Tibial artery (tissue), 4 donors: ENCODE measurements around the gene TRPV4.

ENCODE experiments used
- DNase-seq, 2 donors: peaks; one replicate each; pipeline ENCODE4 v3.0.0-alpha.2; 2019
- H3K27ac ChIP-seq, 2 donors: fragments of 200-600 bp; sonication (generic) in 1 of 2; 1 replicate in 1 of 2; 2 replicates in 1 of 2; pipeline ENCODE4 v1.5.1; 2018 to 2019; ENCODE audit warnings: mild to moderate bottlenecking in 1 of 2
- H3K27me3 ChIP-seq, 2 donors: fragments of 200-600 bp; sonication (generic) in 1 of 2; one replicate each; pipeline versions ENCODE4 v1.5.1 to v1.6.0; 2016 to 2019
- H3K36me3 ChIP-seq, 3 donors: fragments of 200-600 bp; sonication (generic) in 2 of 3; one replicate each; pipeline ENCODE4 v1.5.1; 2016 to 2019; ENCODE audit warnings: mild to moderate bottlenecking in 2 of 3
- H3K4me1 ChIP-seq, 4 donors: fragments of 200-600 bp; sonication (generic) in 2 of 4; 1 replicate in 3 of 4; 2 replicates in 1 of 4; pipeline ENCODE4 v1.5.1; 2016 to 2019
- H3K4me3 ChIP-seq, 2 donors: fragments of 200-600 bp; sonication (generic) in 1 of 2; 1 replicate in 1 of 2; 2 replicates in 1 of 2; pipeline ENCODE4 v1.5.1; 2018 to 2019; ENCODE audit warnings: mild to moderate bottlenecking in 2 of 2
- H3K9me3 ChIP-seq, 3 donors: fragments of 200-600 bp; sonication (generic) in 1 of 3; one replicate each; pipeline ENCODE4 v1.5.1; 2016 to 2019
- CTCF ChIP-seq, 2 experiments: fragments of 200-600 bp in 1 of 2; fragments of 450-650 bp in 1 of 2; IDR thresholded peaks; one replicate each; pipeline ENCODE4 v1.5.1; 2017 to 2019; ENCODE audit warnings: antibody characterized with exemption in 2 of 2, mild to moderate bottlenecking in 1 of 2, moderate library complexity in 1 of 2
- intact Hi-C: fragments of 100-400 bp; cut with DNase I; formaldehyde crosslinking; loops from one replicate; pipeline ENCODE4 v1.15.0; 2023; ENCODE audit warnings: low total_unique reads

The TRPV4 gene

GRCh38 chr12:109786799-109787198 is 46.4 kb downstream of the TRPV4 start:
- TF ChIP-seq CTCF (IDR thresholded peaks at IDR 0.05), result no peak
- intact Hi-C loops, result no loop called here
- Histone ChIP-seq H3K27me3 (peaks cover 0 to 39% of the 10 kb centered on the region in 2 donors), H3K4me1 (no peaks in the 10 kb centered on the region), H3K4me3 (no peak overlapping the region), H3K9me3 (no peaks in the 10 kb centered on the region), H3K27ac (no peak overlapping the region), H3K36me3 (peaks cover 0 to 19% (median 0%) of the 10 kb centered on the region in 3 donors)
- no peak for DNase-seq

- H3K36me3 ChIP-seq, result peaks cover 0 to 19% (median 0%) of the 10 kb centered on the region in 3 donors
- peaks cover 0 to 39% of the 10 kb centered on the region in 2 donors for H3K27me3 ChIP-seq
- intact Hi-C loops, result no loop called here
- no peak overlapping the region for H3K27ac ChIP-seq
- no peak for DNase-seq
- H3K4me1 ChIP-seq, result no peaks in the 10 kb centered on the region
- H3K9me3 ChIP-seq, result no peaks in the 10 kb centered on the region
- H3K4me3 ChIP-seq, result no peak overlapping the region
- TF ChIP-seq CTCF (IDR thresholded peaks at IDR 0.05), result no peak
Measured at GRCh38 chr12:109785854-109786253, 47.3 kb downstream of the TRPV4 start.

- no peaks in the 10 kb centered on the region for H3K4me1 ChIP-seq
- peaks cover 0 to 7% (median 7%) of the 10 kb centered on the region in 3 donors for H3K9me3 ChIP-seq
- TF ChIP-seq CTCF (IDR thresholded peaks at IDR 0.05), result no peak
- peaks cover 0 to 19% (median 0%) of the 10 kb centered on the region in 3 donors for H3K36me3 ChIP-seq
- no peak overlapping the region for H3K4me3 ChIP-seq
- peaks cover 0 to 39% of the 10 kb centered on the region in 2 donors for H3K27me3 ChIP-seq
- intact Hi-C loops, result no loop called here
- H3K27ac ChIP-seq, result no peak overlapping the region
- DNase-seq, result no peak
Measured at GRCh38 chr12:109783965-109784244, 49.3 kb downstream of the TRPV4 start.

- H3K4me3 ChIP-seq, result no peak overlapping the region
- no peak overlapping the region for H3K27ac ChIP-seq
- DNase-seq, result no peak
- peaks cover 0 to 12% (median 8%) of the 10 kb centered on the region in 3 donors for H3K9me3 ChIP-seq
- no peak for TF ChIP-seq CTCF (IDR thresholded peaks at IDR 0.05)
- intact Hi-C loops, result no loop called here
- H3K27me3 ChIP-seq, result peaks cover 0 to 34% of the 10 kb centered on the region in 2 donors
- peaks cover 0 to 19% (median 0%) of the 10 kb centered on the region in 3 donors for H3K36me3 ChIP-seq
- H3K4me1 ChIP-seq, result no peaks in the 10 kb centered on the region
Measured at GRCh38 chr12:109783135-109783964, 49.8 kb downstream of the TRPV4 start.

GRCh38 chr12:109782326-109782703 is 50.9 kb downstream of the TRPV4 start:
- Histone ChIP-seq H3K4me1 (no peaks in the 10 kb centered on the region), H3K4me3 (no peak overlapping the region), H3K27ac (no peak overlapping the region), H3K9me3 (peaks cover 0 to 12% (median 8%) of the 10 kb centered on the region in 3 donors), H3K27me3 (peaks cover 0 to 34% of the 10 kb centered on the region in 2 donors), H3K36me3 (peaks cover 0 to 12% (median 0%) of the 10 kb centered on the region in 3 donors)
- no peak for TF ChIP-seq CTCF (IDR thresholded peaks at IDR 0.05)
- no peak for DNase-seq
- intact Hi-C loops, result no loop called here
